Dedifferentiated amniotic fluid mesenchymal stem cell (primary cell): ENCODE measurements around the gene CHKA.

Experiments used
- DNase-seq: peaks from one replicate; pipeline ENCODE4 v3.0.0-alpha.2; 2016; ENCODE audit errors: extremely low spot score

Gene CHKA

DNA sequence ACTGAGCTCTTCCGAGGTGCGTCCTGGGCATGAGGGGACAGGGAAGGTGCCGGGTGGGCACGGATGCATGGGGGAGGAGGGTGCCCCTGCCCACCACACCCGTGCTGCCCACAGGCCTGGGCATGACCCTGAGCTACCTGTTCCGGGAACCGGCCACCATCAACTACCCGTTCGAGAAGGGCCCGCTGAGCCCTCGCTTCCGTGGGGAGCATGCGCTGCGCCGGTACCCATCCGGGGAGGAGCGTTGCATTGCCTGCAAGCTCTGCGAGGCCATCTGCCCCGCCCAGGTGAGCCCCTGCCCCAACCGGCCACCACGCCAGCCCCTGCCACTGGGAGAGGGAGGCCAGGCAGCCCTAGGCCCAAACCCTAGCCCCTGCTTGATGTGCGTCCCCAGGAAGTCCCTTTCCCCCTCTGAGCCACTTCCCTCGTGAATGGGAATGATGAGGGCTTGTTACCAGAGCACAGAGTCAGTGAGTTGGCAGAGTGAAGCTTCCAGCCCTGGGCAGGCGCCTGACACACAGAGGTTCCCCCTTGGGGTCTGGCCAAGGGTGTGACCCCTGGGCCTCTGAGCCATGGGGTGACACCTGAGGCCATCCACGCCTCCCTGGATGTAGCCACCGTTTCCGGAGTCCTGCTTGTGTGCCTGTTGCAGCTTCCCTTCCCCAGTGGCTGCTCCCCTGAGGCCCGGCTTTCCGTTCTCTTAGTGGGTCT is 88.0 kb downstream of the CHKA start:
- no peak for DNase-seq

DNA sequence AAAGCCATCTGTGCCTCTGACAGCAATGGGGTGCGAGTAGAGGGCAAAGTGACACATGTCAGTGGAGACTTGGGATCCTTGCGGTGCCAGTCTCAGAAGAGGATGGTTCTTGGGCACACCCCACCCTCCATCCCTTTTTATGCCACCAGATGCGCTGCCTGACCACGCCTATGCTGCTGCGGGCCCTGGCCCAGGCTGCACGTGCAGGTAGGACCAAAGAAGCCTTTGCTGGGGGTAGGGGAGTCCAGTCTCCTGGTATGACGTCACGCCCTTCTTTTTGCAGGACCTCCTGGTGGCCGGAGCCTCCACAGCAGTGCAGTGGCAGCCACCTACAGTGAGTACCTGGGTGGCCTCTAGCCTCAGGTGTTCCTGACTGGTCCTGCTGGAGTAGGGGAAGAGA is 89.2 kb downstream of the CHKA start:
- no peak for DNase-seq

GRCh38 chr11:68031144-68031464 is 90.1 kb downstream of the CHKA start:
- no peak for DNase-seq

DNA sequence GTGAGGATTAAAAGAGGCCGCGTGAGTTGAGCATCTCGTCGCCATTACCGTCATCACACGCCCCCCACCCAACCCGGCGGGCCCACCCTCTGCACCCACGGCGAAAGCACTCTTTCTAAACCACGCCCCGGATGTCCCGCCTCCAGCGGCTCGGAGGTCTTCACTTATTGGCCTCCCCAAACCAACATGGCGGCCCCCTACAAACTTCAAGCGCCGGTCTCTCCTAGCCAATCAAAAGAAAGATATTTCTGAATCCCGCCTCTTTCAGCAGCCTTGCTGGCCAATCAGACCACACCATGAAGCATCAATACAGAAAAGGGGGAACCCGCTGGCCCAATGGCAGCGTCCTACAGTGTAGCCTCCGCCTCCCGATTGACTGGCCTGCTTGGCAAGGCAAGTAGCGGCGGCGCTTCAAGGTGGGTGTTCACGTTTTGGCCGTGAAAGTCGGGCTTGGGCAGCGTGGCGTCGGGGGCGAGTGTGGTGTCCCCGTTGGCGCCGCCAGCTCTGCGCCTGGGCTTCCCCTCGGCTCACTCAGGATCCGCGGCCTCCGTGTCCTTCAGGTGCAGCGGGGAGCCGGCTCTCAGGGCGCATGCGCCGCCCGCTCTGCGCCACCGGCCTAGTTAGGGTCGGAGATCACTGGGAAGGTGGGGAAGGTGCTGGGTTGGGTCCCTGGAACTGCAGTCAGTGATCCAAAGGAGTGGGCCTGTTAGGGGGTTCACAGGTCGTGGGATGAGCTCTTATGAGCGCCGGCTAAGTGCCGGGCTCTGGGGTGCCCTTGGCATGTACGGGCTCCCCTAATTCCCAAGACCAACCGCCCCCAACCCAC is 90.7 kb downstream of the CHKA start, which contains the start of gene NDUFS8:
Gene NDUFS8, plus strand, starts transcription at position 364 of the 826 bp plus-strand sequence. CDS start 1,471 bp downstream, outside the sequence.
- DNase-seq = peak; percentile 99

GRCh38 chr11:68028802-68029545 is 92.2 kb downstream of the CHKA start:
- no peak for DNase-seq

GRCh38 chr11:68027667-68028066 is 93.5 kb downstream of the CHKA start:
- no peak for DNase-seq

GRCh38 chr11:68026391-68027105 is 94.6 kb downstream of the CHKA start:
- DNase-seq = no peak

- DNase-seq = no peak
Observed at GRCh38 chr11:68025047-68025446, 96.1 kb downstream of the CHKA start.

- no peak for DNase-seq
Observed at GRCh38 chr11:68024508-68024907, 96.7 kb downstream of the CHKA start.

DNA sequence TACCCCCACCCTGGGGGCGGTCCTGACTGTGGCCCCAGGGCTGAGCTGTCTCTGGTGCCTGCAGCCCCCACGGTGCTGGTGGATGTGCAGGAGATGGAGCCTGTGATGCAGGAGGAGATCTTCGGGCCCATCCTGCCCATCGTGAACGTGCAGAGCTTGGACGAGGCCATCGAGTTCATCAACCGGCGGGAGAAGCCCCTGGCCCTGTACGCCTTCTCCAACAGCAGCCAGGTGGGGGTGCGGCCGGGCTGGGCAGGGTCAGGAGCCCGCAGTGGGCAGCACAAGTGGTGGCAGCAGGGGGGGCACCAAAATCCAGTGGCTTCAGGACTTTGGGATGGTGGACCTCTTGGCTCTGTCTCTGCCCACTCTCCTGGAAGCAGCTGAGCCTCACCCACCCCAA is 98.7 kb downstream of the CHKA start:
- no peak for DNase-seq

DNA sequence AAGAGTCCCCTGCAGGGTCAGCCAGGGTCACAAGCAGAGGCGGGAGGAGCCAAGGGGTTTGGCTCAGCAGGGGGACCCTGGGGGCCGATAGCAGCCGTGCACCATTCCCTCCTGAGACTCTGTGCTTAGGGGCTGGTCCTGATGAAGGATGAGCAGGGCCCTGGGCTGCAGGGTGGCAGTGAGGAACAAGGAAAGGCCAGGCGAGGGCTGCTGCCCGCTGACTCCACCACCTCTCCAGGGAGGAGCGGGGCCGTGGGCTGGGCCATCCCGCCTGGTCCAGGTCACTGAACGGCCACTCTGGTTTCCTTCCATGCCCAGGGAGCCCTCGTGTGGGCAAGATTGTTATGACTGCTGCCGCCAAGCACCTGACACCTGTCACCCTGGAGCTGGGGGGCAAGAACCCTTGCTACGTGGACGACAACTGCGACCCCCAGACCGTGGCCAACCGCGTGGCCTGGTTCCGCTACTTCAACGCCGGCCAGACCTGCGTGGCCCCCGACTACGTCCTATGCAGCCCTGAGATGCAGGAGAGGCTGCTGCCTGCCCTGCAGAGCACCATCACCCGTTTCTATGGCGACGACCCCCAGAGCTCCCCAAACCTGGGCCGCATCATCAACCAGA is 99.9 kb downstream of the CHKA start:
- DNase-seq = no peak

- DNase-seq = no peak
Observed at GRCh38 chr11:68020575-68020974, 100.6 kb downstream of the CHKA start.

GRCh38 chr11:68019486-68019885 is 101.7 kb downstream of the CHKA start:
- no peak for DNase-seq

DNA sequence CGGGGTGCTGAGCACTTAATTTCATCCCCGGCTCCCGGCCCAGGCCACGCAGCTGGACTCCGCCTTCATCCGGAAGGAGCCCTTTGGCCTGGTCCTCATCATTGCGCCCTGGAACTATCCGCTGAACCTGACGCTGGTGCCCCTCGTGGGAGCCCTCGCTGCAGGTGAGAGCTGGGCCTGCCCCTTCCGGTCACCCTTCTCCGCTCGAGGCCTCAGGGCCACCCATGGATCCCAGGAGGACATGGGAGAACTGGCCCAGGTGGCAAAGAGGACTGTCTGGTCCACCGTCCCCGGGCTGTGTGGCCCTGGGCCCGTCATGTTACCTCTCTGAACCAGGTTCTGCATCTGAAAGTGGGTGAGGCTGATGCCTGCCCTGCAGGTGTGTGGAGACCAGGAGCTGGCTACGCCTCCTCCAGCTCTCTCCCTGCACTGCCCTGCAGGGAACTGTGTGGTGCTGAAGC is 102.4 kb downstream of the CHKA start:
- no peak for DNase-seq

- no peak for DNase-seq
Observed at GRCh38 chr11:68017980-68018729, 103.0 kb downstream of the CHKA start.

- DNase-seq = no peak
Observed at GRCh38 chr11:68016904-68017817, 104.0 kb downstream of the CHKA start.

DNA sequence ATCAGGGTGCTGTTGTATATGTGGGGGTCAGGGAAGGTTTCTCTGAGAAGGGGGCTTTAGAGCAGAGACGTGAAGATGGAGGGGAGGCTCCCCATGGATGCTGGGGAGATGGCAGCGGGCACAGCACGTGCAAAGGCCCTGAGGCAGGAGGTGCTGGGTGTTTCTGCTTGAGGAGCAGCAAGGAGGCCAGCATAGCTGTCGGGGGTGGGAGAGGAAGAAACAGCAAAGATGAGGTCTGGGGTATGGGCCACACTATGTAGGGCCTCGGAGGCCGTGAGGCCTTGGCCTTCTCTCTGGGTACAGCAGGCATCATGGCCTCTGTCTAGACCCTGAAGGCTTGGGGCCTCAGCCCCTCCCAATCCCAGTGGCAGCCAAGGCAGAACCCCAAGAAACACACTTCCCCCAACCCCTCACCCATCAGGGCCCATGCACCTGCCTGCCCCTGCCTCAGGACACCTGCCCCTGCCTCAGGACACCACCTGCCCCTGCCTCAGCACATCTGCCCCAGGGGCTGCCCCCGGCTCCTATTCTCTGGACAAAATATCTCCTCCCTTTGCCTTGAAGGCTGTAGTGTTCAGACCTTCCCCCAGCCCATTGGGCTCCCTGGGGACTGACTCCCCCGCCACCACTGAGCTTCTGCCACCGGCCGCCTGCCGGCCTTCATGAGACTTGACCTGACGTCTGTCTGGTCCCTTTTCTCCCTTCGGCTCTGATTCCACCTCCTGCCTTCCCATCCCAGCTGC is 104.9 kb downstream of the CHKA start:
- DNase-seq = no peak

GRCh38 chr11:68015467-68015866 is 105.7 kb downstream of the CHKA start:
- DNase-seq = no peak

DNA sequence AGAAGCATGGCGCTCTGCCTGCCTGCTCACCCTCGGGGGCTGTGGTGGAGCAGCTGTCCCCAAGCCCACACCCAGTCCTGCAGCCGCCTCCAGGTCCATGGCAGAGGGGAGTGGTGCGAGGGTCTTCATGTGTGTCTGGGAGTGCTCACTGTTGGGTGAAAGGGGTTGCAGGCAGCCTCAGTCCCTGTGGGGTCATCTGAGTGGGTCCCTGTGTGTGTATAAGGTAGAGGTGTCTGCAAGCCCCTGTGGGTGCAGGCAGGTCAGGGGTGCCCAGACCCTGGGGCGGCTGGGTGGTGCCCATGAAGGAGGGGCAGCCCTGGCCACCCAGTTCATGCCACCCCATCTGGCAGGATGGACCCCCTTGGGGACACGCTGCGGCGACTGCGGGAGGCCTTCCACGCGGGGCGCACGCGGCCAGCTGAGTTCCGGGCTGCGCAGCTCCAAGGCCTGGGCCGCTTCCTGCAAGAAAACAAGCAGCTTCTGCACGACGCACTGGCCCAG is 106.2 kb downstream of the CHKA start:
- DNase-seq = no peak
